ENCODE measurements around the gene KLF7. TPM values are rescaled to one million over a fixed set of nuclear protein-coding genes. Genes with fewer than 3 reads are reported as not detected.

KLF7 gene
- polyA plus RNA-seq, 1 donor from 2014 or later: 31.5 TPM

DNA sequence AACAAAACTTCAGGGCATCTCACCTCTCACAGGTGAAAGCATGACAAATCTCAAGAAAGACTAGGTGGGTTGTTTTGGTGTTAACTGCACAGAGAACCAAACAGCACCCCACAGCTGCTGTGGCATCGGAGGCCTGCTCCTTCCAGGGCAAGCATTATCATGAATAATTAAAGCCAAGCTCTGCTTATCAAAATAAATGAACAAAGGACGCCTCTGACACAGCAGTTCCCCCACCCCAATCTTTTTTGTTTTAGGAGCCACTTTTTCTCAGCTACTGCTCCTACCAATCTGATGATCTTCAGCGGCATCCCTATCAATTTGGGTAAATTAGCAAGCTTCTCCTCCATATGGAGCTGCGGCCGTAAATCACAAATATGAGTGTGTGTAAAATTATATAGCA is 58.6 kb downstream of the KLF7 start:
- no peaks in the 10 kb centered on the region for H3K9me3 ChIP-seq (ENCODE audit: low read length)
- H3K9me2 ChIP-seq (ENCODE audit: insufficient read depth, low read length): no peaks in the 10 kb centered on the region
- H3K27ac ChIP-seq (ENCODE audit: low read length): no peak overlapping the region
- peaks cover 37% of the 10 kb centered on the region for H4K20me1 ChIP-seq (ENCODE audit: insufficient read depth)
- H3K36me3 ChIP-seq (ENCODE audit: insufficient read depth, low read length): no peaks in the 10 kb centered on the region
- H3K9ac ChIP-seq (ENCODE audit: low read length): no peak overlapping the region
- H3K27me3 ChIP-seq (ENCODE audit: insufficient read depth, low read depth, low read length): no peaks in the 10 kb centered on the region
- H3K79me2 ChIP-seq (replicated peaks; ENCODE audit: insufficient read depth, low read length): peaks cover 98% of the 10 kb centered on the region
- TF ChIP-seq, protein P1, sequence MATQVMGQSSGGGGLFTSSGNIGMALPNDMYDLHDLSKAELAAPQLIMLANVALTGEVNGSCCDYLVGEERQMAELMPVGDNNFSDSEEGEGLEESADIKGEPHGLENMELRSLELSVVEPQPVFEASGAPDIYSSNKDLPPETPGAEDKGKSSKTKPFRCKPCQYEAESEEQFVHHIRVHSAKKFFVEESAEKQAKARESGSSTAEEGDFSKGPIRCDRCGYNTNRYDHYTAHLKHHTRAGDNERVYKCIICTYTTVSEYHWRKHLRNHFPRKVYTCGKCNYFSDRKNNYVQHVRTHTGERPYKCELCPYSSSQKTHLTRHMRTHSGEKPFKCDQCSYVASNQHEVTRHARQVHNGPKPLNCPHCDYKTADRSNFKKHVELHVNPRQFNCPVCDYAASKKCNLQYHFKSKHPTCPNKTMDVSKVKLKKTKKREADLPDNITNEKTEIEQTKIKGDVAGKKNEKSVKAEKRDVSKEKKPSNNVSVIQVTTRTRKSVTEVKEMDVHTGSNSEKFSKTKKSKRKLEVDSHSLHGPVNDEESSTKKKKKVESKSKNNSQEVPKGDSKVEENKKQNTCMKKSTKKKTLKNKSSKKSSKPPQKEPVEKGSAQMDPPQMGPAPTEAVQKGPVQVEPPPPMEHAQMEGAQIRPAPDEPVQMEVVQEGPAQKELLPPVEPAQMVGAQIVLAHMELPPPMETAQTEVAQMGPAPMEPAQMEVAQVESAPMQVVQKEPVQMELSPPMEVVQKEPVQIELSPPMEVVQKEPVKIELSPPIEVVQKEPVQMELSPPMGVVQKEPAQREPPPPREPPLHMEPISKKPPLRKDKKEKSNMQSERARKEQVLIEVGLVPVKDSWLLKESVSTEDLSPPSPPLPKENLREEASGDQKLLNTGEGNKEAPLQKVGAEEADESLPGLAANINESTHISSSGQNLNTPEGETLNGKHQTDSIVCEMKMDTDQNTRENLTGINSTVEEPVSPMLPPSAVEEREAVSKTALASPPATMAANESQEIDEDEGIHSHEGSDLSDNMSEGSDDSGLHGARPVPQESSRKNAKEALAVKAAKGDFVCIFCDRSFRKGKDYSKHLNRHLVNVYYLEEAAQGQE (IDR thresholded peaks at IDR 0.05; ENCODE audit: borderline replicate concordance): no peak
- TF ChIP-seq CTCF (IDR thresholded peaks at IDR 0.05; ENCODE audit: poor library complexity, severe bottlenecking) (no peak), POLR2AphosphoS5 (IDR thresholded peaks at IDR 0.05) (peak; percentile 1)
- no peak overlapping the region for H3K4me3 ChIP-seq (ENCODE audit: low read length)
- no peaks in the 10 kb centered on the region for H3F3A ChIP-seq (ENCODE audit: insufficient read depth, low read length, poor library complexity, severe bottlenecking)
- H2AFZ ChIP-seq (ENCODE audit: low read depth, low read length): no peak overlapping the region
- no peak overlapping the region for H3K4me2 ChIP-seq (ENCODE audit: low read length)

DNA sequence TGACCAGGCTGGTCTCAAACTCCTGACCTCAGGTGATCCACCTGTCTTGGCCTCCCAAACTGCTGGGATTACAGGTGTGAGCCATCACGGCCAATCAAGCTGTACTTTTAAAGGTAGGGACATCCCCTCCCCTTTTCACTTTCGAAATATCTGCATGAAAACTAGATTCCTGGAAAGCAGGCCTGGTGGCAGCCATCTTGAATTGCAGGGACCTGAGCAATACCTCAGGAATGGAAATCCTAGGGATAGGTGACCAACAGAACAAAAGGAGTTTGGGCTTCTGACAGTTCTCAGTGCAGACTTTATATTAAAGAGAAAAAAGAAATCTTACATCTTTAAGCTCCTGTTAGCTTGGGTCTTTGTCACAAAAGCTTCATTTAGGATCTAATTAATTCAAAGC is 62.6 kb downstream of the KLF7 start:
- Histone ChIP-seq H2AFZ (ENCODE audit: low read depth, low read length) (no peak overlapping the region), H4K20me1 (ENCODE audit: insufficient read depth) (peaks cover 23% of the 10 kb centered on the region), H3K9ac (ENCODE audit: low read length) (no peak overlapping the region), H3K4me3 (ENCODE audit: low read length) (no peak overlapping the region), H3K9me3 (ENCODE audit: low read length) (no peaks in the 10 kb centered on the region), H3K27me3 (ENCODE audit: insufficient read depth, low read depth, low read length) (no peaks in the 10 kb centered on the region), H3K79me2 (replicated peaks; ENCODE audit: insufficient read depth, low read length) (peaks cover 90% of the 10 kb centered on the region), H3K9me2 (ENCODE audit: insufficient read depth, low read length) (no peaks in the 10 kb centered on the region), H3F3A (ENCODE audit: insufficient read depth, low read length, poor library complexity, severe bottlenecking) (peaks cover 3% of the 10 kb centered on the region), H3K4me2 (ENCODE audit: low read length) (no peak overlapping the region), H3K36me3 (ENCODE audit: insufficient read depth, low read length) (no peaks in the 10 kb centered on the region), H3K27ac (ENCODE audit: low read length) (no peak overlapping the region)
- TF ChIP-seq POLR2AphosphoS5 (IDR thresholded peaks at IDR 0.05): peak; percentile 31
- no peak for TF ChIP-seq EZH2 (IDR thresholded peaks at IDR 0.05; ENCODE audit: borderline replicate concordance, insufficient read depth, low read length, poor library complexity, severe bottlenecking)

- Histone ChIP-seq H4K20me1 (ENCODE audit: insufficient read depth) (peaks cover 17% of the 10 kb centered on the region), H3K4me2 (ENCODE audit: low read length) (no peak overlapping the region), H3K27ac (ENCODE audit: low read length) (no peak overlapping the region), H3K9ac (ENCODE audit: low read length) (no peak overlapping the region), H3K9me2 (ENCODE audit: insufficient read depth, low read length) (no peaks in the 10 kb centered on the region), H3F3A (ENCODE audit: insufficient read depth, low read length, poor library complexity, severe bottlenecking) (peaks cover 3% of the 10 kb centered on the region), H3K9me3 (ENCODE audit: low read length) (no peaks in the 10 kb centered on the region), H3K27me3 (ENCODE audit: insufficient read depth, low read depth, low read length) (no peaks in the 10 kb centered on the region), H3K36me3 (ENCODE audit: insufficient read depth, low read length) (no peaks in the 10 kb centered on the region), H3K79me2 (replicated peaks; ENCODE audit: insufficient read depth, low read length) (peaks cover 90% of the 10 kb centered on the region), H2AFZ (ENCODE audit: low read depth, low read length) (no peak overlapping the region), H3K4me3 (ENCODE audit: low read length) (no peak overlapping the region)
- TF ChIP-seq POLR2AphosphoS5 (IDR thresholded peaks at IDR 0.05) (no peak), TAF1 (IDR thresholded peaks at IDR 0.05; ENCODE audit: low read depth) (no peak), SMC3 (conservative IDR thresholded peaks at IDR 0.05; ENCODE audit: poor library complexity) (no peak), CTCF (IDR thresholded peaks at IDR 0.05; ENCODE audit: poor library complexity, severe bottlenecking) (no peak), RAD21 (conservative IDR thresholded peaks at IDR 0.05) (no peak), EZH2 (IDR thresholded peaks at IDR 0.05; ENCODE audit: borderline replicate concordance, insufficient read depth, low read length, poor library complexity, severe bottlenecking) (no peak), MXI1 (conservative IDR thresholded peaks at IDR 0.05; ENCODE audit: poor library complexity, severe bottlenecking) (no peak), EP300 (conservative IDR thresholded peaks at IDR 0.05; ENCODE audit: poor library complexity, severe bottlenecking) (no peak)
- TF ChIP-seq, protein P1 (IDR thresholded peaks at IDR 0.05; ENCODE audit: borderline replicate concordance): no peak
Observed at GRCh38 chr2:207101984-207102383, 63.8 kb downstream of the KLF7 start.
